ENCODE measurements around the gene BMP8A.
"Not testable (repeated sequence)": the region's sequence is repeated elsewhere in the genome, so short reads cannot be mapped to it uniquely, and the experiment has no call there.

Gene BMP8A

GRCh38 chr1:39458991-39459390, 32.4 kb upstream of the BMP8A start:
- no peak overlapping the region for H3K9ac ChIP-seq (ENCODE audit: low read depth in 1 of 2, low read length in 2 of 2)
- H3K4me3 ChIP-seq (ENCODE audit: low read length in 2 of 2) = no peak overlapping the region
- no peaks in the 10 kb centered on the region for H3K9me3 ChIP-seq (ENCODE audit: control insufficient read depth in 2 of 2, low read length in 2 of 2)
- H3K27me3 ChIP-seq (ENCODE audit: control insufficient read depth in 2 of 2, insufficient read depth in 2 of 2, low read length in 2 of 2) = no peaks in the 10 kb centered on the region
- no peaks in the 10 kb centered on the region for H3K4me1 ChIP-seq (ENCODE audit: control insufficient read depth in 2 of 2, insufficient read depth in 2 of 2, low read length in 2 of 2)
- H3K27ac ChIP-seq (ENCODE audit: low read depth in 2 of 2, low read length in 2 of 2) = no peak overlapping the region
- peaks cover 83 to 84% of the 10 kb centered on the region in 2 donors for H3K36me3 ChIP-seq (ENCODE audit: control insufficient read depth in 2 of 2, insufficient read depth in 2 of 2, low read length in 2 of 2)

DNA sequence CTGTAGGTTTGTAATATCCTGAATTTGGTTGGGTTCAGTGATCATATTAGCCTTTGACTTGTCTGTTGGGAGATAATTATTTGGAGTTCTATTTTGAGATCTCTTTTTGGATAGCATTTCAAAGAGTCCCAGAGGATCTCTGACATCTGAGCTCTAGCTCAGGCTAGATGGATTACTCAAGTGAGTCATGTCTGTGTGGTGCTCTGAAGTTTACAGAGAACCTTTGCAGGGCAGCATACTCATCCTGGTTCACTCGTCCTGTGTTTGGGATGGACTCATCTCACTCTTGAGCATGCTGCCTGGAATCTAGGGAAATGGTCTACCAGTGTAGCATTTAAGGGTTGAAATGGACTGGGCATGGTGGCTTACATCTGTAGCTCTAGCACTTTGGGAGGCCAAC, 29.4 kb upstream of the BMP8A start:
- H3K27me3 ChIP-seq (ENCODE audit: control insufficient read depth in 2 of 2, insufficient read depth in 2 of 2, low read length in 2 of 2) = no peaks in the 10 kb centered on the region
- no peaks in the 10 kb centered on the region for H3K9me3 ChIP-seq (ENCODE audit: control insufficient read depth in 2 of 2, low read length in 2 of 2)
- no peak overlapping the region for H3K4me3 ChIP-seq (ENCODE audit: low read length in 2 of 2)
- H3K27ac ChIP-seq (ENCODE audit: low read depth in 2 of 2, low read length in 2 of 2) = no peak overlapping the region
- no peaks in the 10 kb centered on the region for H3K4me1 ChIP-seq (ENCODE audit: control insufficient read depth in 2 of 2, insufficient read depth in 2 of 2, low read length in 2 of 2)
- peaks cover 70 to 79% of the 10 kb centered on the region in 2 donors for H3K36me3 ChIP-seq (ENCODE audit: control insufficient read depth in 2 of 2, insufficient read depth in 2 of 2, low read length in 2 of 2)
- H3K9ac ChIP-seq (ENCODE audit: low read depth in 1 of 2, low read length in 2 of 2) = no peak overlapping the region

GRCh38 chr1:39466413-39467107, 24.9 kb upstream of the BMP8A start:
- no peak overlapping the region for H3K4me3 ChIP-seq (ENCODE audit: low read length in 2 of 2)
- no peaks in the 10 kb centered on the region for H3K27me3 ChIP-seq (ENCODE audit: control insufficient read depth in 2 of 2, insufficient read depth in 2 of 2, low read length in 2 of 2)
- no peaks in the 10 kb centered on the region for H3K9me3 ChIP-seq (ENCODE audit: control insufficient read depth in 2 of 2, low read length in 2 of 2)
- H3K9ac ChIP-seq (ENCODE audit: low read depth in 1 of 2, low read length in 2 of 2) = no peak overlapping the region
- no peak overlapping the region for H3K27ac ChIP-seq (ENCODE audit: low read depth in 2 of 2, low read length in 2 of 2)
- peaks cover 45 to 78% of the 10 kb centered on the region in 2 donors for H3K36me3 ChIP-seq (ENCODE audit: control insufficient read depth in 2 of 2, insufficient read depth in 2 of 2, low read length in 2 of 2)
- H3K4me1 ChIP-seq (ENCODE audit: control insufficient read depth in 2 of 2, insufficient read depth in 2 of 2, low read length in 2 of 2) = no peaks in the 10 kb centered on the region

DNA sequence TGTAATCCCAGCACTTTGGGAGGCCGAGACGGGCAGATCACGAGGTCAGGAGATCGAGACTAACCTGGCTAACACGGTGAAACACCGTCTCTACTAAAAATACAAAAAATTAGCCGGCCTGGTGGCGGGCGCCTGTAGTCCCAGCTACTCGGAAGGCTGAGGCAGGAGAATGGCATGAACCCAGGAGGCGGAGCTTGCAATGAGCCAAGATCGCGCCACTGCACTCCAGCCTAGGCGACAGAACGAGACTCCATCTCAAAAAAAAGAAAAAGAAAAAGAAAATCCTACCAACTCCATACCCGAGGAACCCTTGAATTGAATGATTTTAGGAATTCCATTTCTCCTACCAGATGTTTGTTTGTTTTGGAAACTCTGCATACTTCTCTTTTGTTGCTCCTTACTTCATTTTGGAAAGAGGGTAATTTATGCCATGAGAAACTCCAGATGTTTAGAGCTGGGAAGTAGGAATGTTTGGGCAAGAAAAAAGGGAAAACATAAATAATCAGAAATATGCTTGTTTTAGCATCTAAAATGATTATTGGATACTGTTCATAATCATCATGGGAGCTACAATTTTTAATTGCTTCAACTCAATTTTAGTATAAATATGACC, 24.2 kb upstream of the BMP8A start:
- H3K9me3 ChIP-seq (ENCODE audit: control insufficient read depth in 2 of 2, low read length in 2 of 2); H3K27me3 ChIP-seq (ENCODE audit: control insufficient read depth in 2 of 2, insufficient read depth in 2 of 2, low read length in 2 of 2); H3K9ac ChIP-seq (ENCODE audit: low read depth in 1 of 2, low read length in 2 of 2); H3K4me1 ChIP-seq (ENCODE audit: control insufficient read depth in 2 of 2, insufficient read depth in 2 of 2, low read length in 2 of 2); H3K27ac ChIP-seq (ENCODE audit: low read depth in 2 of 2, low read length in 2 of 2); H3K4me3 ChIP-seq (ENCODE audit: low read length in 2 of 2): not testable (repeated sequence)
- peaks cover 39 to 76% of the 10 kb centered on the region in 2 donors for H3K36me3 ChIP-seq (ENCODE audit: control insufficient read depth in 2 of 2, insufficient read depth in 2 of 2, low read length in 2 of 2)

DNA sequence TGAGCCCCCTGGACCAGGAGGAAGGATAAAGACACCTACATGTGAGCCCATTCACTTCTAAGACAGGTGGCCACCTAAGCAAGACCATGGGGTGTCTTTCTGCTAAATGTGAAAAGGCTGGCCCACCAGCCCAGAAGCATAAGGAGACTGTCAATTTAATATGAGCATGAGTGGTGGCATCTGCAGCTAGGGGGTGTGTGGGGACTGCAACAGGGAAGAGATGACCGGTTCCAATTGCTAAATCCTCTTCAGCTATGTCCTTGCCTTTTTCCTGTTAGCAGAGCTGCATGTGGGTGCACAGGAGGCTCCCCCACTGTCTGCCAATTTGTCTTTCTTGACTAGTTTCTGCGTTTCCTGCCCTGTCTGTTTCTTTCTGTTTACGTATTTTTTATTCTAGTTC, 22.3 kb upstream of the BMP8A start:
- Histone ChIP-seq H3K27me3 (ENCODE audit: control insufficient read depth in 2 of 2, insufficient read depth in 2 of 2, low read length in 2 of 2) (no peaks in the 10 kb centered on the region), H3K27ac (ENCODE audit: low read depth in 2 of 2, low read length in 2 of 2) (no peak overlapping the region), H3K36me3 (ENCODE audit: control insufficient read depth in 2 of 2, insufficient read depth in 2 of 2, low read length in 2 of 2) (peaks cover 22 to 66% of the 10 kb centered on the region in 2 donors), H3K9me3 (ENCODE audit: control insufficient read depth in 2 of 2, low read length in 2 of 2) (no peaks in the 10 kb centered on the region), H3K4me3 (ENCODE audit: low read length in 2 of 2) (no peak overlapping the region), H3K9ac (ENCODE audit: low read depth in 1 of 2, low read length in 2 of 2) (no peak overlapping the region), H3K4me1 (ENCODE audit: control insufficient read depth in 2 of 2, insufficient read depth in 2 of 2, low read length in 2 of 2) (no peaks in the 10 kb centered on the region)

DNA sequence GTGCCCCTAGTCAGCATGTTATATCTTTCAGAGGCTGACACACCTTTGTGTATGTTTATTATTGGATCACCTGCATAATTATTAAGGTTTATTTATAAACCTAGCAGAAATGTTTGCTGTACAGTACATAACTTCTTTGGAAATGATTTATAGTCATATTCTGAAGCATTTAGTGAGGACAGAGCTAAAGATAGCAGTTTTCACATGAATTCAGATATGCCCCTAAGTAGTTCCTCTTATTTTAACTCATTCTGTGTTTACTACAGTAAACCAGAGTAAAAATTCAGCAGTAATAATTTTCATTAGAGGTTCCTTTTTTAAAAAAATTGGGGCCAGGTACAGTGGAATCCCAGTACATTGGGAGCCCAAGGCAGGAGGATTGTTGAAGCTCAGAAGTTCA, 21.4 kb upstream of the BMP8A start:
- no peak overlapping the region for H3K9ac ChIP-seq (ENCODE audit: low read depth in 1 of 2, low read length in 2 of 2)
- H3K9me3 ChIP-seq (ENCODE audit: control insufficient read depth in 2 of 2, low read length in 2 of 2) = no peaks in the 10 kb centered on the region
- no peaks in the 10 kb centered on the region for H3K4me1 ChIP-seq (ENCODE audit: control insufficient read depth in 2 of 2, insufficient read depth in 2 of 2, low read length in 2 of 2)
- H3K36me3 ChIP-seq (ENCODE audit: control insufficient read depth in 2 of 2, insufficient read depth in 2 of 2, low read length in 2 of 2) = peaks cover 18 to 68% of the 10 kb centered on the region in 2 donors
- H3K27ac ChIP-seq (ENCODE audit: low read depth in 2 of 2, low read length in 2 of 2) = no peak overlapping the region
- no peaks in the 10 kb centered on the region for H3K27me3 ChIP-seq (ENCODE audit: control insufficient read depth in 2 of 2, insufficient read depth in 2 of 2, low read length in 2 of 2)
- H3K4me3 ChIP-seq (ENCODE audit: low read length in 2 of 2) = no peak overlapping the region

- Histone ChIP-seq H3K4me3 (ENCODE audit: low read length in 2 of 2) (no peak overlapping the region), H3K4me1 (ENCODE audit: control insufficient read depth in 2 of 2, insufficient read depth in 2 of 2, low read length in 2 of 2) (no peaks in the 10 kb centered on the region), H3K36me3 (ENCODE audit: control insufficient read depth in 2 of 2, insufficient read depth in 2 of 2, low read length in 2 of 2) (peaks cover 17 to 61% of the 10 kb centered on the region in 2 donors), H3K9me3 (ENCODE audit: control insufficient read depth in 2 of 2, low read length in 2 of 2) (no peaks in the 10 kb centered on the region), H3K27ac (ENCODE audit: low read depth in 2 of 2, low read length in 2 of 2) (no peak overlapping the region), H3K9ac (ENCODE audit: low read depth in 1 of 2, low read length in 2 of 2) (no peak overlapping the region), H3K27me3 (ENCODE audit: control insufficient read depth in 2 of 2, insufficient read depth in 2 of 2, low read length in 2 of 2) (no peaks in the 10 kb centered on the region)
These were observed 18.6 kb upstream of the BMP8A start for GRCh38 chr1:39472826-39473225.

- Histone ChIP-seq H3K27ac (ENCODE audit: low read depth in 2 of 2, low read length in 2 of 2) (no peak overlapping the region), H3K27me3 (ENCODE audit: control insufficient read depth in 2 of 2, insufficient read depth in 2 of 2, low read length in 2 of 2) (no peaks in the 10 kb centered on the region), H3K36me3 (ENCODE audit: control insufficient read depth in 2 of 2, insufficient read depth in 2 of 2, low read length in 2 of 2) (peaks cover 17 to 56% of the 10 kb centered on the region in 2 donors), H3K4me3 (ENCODE audit: low read length in 2 of 2) (no peak overlapping the region), H3K9ac (ENCODE audit: low read depth in 1 of 2, low read length in 2 of 2) (no peak overlapping the region), H3K4me1 (ENCODE audit: control insufficient read depth in 2 of 2, insufficient read depth in 2 of 2, low read length in 2 of 2) (no peaks in the 10 kb centered on the region), H3K9me3 (ENCODE audit: control insufficient read depth in 2 of 2, low read length in 2 of 2) (no peaks in the 10 kb centered on the region)
These were observed 18.1 kb upstream of the BMP8A start for GRCh38 chr1:39473324-39473723.

DNA sequence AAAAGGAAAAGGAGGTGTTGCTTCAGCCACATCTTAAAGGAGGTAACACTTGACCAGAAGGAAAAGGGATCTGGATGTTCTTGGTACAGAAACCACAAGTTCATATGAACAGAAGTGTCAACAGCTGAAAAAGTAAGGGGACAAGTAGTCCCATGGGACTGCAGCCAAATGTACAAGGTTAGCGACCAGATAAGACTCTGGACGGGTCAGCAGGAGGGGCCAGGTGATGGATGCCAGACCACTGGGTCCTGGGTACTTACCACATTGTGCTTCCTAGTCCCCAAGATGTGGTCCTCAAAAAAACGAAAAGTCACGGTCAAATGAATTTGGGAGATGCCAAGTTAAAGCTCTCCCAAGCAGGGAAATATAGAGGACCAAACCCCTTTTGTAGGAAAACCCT, 16.6 kb upstream of the BMP8A start:
- no peak overlapping the region for H3K9ac ChIP-seq (ENCODE audit: low read depth in 1 of 2, low read length in 2 of 2)
- H3K27ac ChIP-seq (ENCODE audit: low read depth in 2 of 2, low read length in 2 of 2) = no peak overlapping the region
- H3K4me3 ChIP-seq (ENCODE audit: low read length in 2 of 2) = no peak overlapping the region
- peaks cover 19 to 48% of the 10 kb centered on the region in 2 donors for H3K36me3 ChIP-seq (ENCODE audit: control insufficient read depth in 2 of 2, insufficient read depth in 2 of 2, low read length in 2 of 2)
- H3K27me3 ChIP-seq (ENCODE audit: control insufficient read depth in 2 of 2, insufficient read depth in 2 of 2, low read length in 2 of 2) = no peaks in the 10 kb centered on the region
- H3K9me3 ChIP-seq (ENCODE audit: control insufficient read depth in 2 of 2, low read length in 2 of 2) = no peaks in the 10 kb centered on the region
- no peaks in the 10 kb centered on the region for H3K4me1 ChIP-seq (ENCODE audit: control insufficient read depth in 2 of 2, insufficient read depth in 2 of 2, low read length in 2 of 2)

DNA sequence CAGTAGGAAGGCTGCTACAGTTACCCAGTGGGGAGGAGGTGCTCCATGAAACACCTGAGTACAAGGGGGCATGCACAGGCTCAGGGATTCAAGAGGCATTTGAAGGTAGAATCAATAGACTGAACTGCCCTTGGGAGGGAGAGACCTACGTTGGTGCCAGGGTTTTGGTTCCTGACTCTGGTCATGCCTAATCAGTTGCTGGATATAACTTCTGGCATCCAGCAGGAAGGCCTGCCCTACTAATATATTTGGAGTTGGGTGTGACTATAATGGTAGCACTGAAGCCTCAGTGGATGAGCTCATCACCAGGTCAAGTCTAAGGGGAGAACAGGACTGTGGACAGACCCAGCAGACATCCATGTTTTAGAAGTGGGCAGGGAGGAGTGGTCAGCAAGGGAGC, 15.9 kb upstream of the BMP8A start:
- not testable (repeated sequence) for H3K9ac ChIP-seq (ENCODE audit: low read depth in 1 of 2, low read length in 2 of 2); H3K4me3 ChIP-seq (ENCODE audit: low read length in 2 of 2); H3K27me3 ChIP-seq (ENCODE audit: control insufficient read depth in 2 of 2, insufficient read depth in 2 of 2, low read length in 2 of 2); H3K4me1 ChIP-seq (ENCODE audit: control insufficient read depth in 2 of 2, insufficient read depth in 2 of 2, low read length in 2 of 2); H3K27ac ChIP-seq (ENCODE audit: low read depth in 2 of 2, low read length in 2 of 2); H3K9me3 ChIP-seq (ENCODE audit: control insufficient read depth in 2 of 2, low read length in 2 of 2)
- H3K36me3 ChIP-seq (ENCODE audit: control insufficient read depth in 2 of 2, insufficient read depth in 2 of 2, low read length in 2 of 2) = peaks cover 23 to 47% of the 10 kb centered on the region in 2 donors
